ENCODE results near the gene MYH9.

MYH9 gene

GRCh38 chr22:36369922-36370791, 17.6 kb downstream of the MYH9 start:
- DNase-seq (ENCODE audit: low read depth, low spot score), result no peak
- CTCF ChIA-PET, result interaction anchor here (1.2 to 4.7 kb wide), 2 partner anchors 69 to 100 kb away, joined by 3 to 34 read pairs; no protein-coding TSS in a partner anchor
- H3K4me3 ChIP-seq (ENCODE audit: low read depth, low read length), result peak overlapping the region; percentile 12; the same call in 1 of the 2 replicates
- no peak for TF ChIP-seq CTCF (IDR thresholded peaks at IDR 0.05; ENCODE audit: insufficient read depth, low read length, missing control alignments)
- POLR2A ChIA-PET, result interaction anchor here (0.5 to 0.6 kb wide), 2 partner anchors 18 to 102 kb away, joined by 4 to 6 read pairs; partner anchors contain the start of gene MYH9

- ChIA-PET POLR2A (interaction anchor here (0.6 to 1.0 kb wide), 2 partner anchors 9 to 19 kb away, joined by 4 read pairs; partner anchors contain the start of gene MYH9), CTCF (interaction anchor here (1.2 to 4.7 kb wide), 2 partner anchors 68 to 101 kb away, joined by 3 to 34 read pairs; no protein-coding TSS in a partner anchor)
- peak overlapping the region; percentile 15 for H3K4me3 ChIP-seq (ENCODE audit: low read depth, low read length)
- DNase-seq (ENCODE audit: low read depth, low spot score), result no peak
- no peak for TF ChIP-seq CTCF (IDR thresholded peaks at IDR 0.05; ENCODE audit: insufficient read depth, low read length, missing control alignments)
These were observed 18.5 kb downstream of the MYH9 start for GRCh38 chr22:36369004-36369921.

- ChIA-PET CTCF (interaction anchor here (4.7 kb wide), 1 partner anchor 101 kb away, joined by 34 read pairs; no protein-coding TSS in a partner anchor), POLR2A (interaction anchor here (1.0 kb wide), 1 partner anchor 9 kb away, joined by 4 read pairs; no protein-coding TSS in a partner anchor)
- peak; percentile 5 for TF ChIP-seq CTCF (IDR thresholded peaks at IDR 0.05; ENCODE audit: insufficient read depth, low read length, missing control alignments)
- H3K4me3 ChIP-seq (ENCODE audit: low read depth, low read length), result peak overlapping the region; percentile 32
- no peak for DNase-seq (ENCODE audit: low read depth, low spot score)
These were observed 19.3 kb downstream of the MYH9 start for GRCh38 chr22:36368359-36368983.

- no peak for DNase-seq (ENCODE audit: low read depth, low spot score)
- ChIA-PET CTCF (interaction anchor here (0.7 to 1.4 kb wide), 3 partner anchors 18 to 104 kb away, joined by 3 to 7 read pairs (median 3); no protein-coding TSS in a partner anchor), POLR2A (interaction anchor here (1.1 kb wide), 1 partner anchor 10 kb away, joined by 3 read pairs; no protein-coding TSS in a partner anchor)
- H3K4me3 ChIP-seq (ENCODE audit: low read depth, low read length), result peak overlapping the region; percentile 12; the same call in 1 of the 2 replicates
- TF ChIP-seq CTCF (IDR thresholded peaks at IDR 0.05; ENCODE audit: insufficient read depth, low read length, missing control alignments), result no peak
These were observed 20.3 kb downstream of the MYH9 start for GRCh38 chr22:36367479-36367878.

GRCh38 chr22:36367066-36367465, 20.7 kb downstream of the MYH9 start:
- TF ChIP-seq CTCF (IDR thresholded peaks at IDR 0.05; ENCODE audit: insufficient read depth, low read length, missing control alignments), result no peak
- CTCF ChIA-PET, result interaction anchor here (0.7 to 1.4 kb wide), 4 partner anchors 12 to 105 kb away, joined by 3 to 7 read pairs (median 3); no protein-coding TSS in a partner anchor
- POLR2A ChIA-PET, result interaction anchor here (0.6 to 1.5 kb wide), 3 partner anchors 9 to 12 kb away, joined by 3 to 5 read pairs (median 3); no protein-coding TSS in a partner anchor
- no peak for DNase-seq (ENCODE audit: low read depth, low spot score)
- H3K4me3 ChIP-seq (ENCODE audit: low read depth, low read length), result no peak overlapping the region

Measured in AG04449 (cell line).